ENCODE measurements around the gene SGSM2.

DNA sequence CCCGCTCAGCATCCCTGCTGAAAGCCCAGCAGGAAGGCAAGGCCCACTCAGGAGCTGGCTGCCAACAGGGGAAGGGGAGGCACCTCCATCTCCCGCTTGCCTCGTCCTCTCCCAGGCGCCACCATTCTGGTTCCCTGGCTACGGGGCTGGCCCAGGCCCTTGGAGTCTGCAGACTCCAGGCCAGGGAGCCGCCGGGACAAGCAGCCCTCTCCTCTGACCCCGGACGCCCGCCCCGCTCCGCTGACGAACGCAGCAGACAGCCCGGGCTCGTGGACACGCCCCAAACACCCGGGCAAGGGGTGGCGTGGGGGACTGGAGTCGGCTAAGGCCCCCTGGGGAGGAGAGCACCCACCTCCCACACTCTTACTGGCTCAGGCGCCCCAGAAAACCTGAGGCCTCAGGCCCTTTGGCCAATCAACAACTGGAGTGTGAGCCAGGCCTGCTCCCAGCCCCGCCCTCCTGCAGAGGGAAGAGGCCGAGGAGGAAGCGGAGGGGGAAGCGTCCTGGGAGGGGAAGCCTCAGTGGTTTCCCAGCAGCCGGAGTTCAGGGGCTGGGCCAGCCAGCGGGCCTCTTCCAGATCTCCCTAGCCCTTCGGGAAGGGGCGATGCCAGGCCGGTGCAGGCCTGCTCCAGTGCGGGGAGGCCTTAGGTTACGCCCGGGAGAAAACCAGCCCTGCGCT is 59.4 kb downstream of the SGSM2 start:
- TF ChIP-seq, protein P1, sequence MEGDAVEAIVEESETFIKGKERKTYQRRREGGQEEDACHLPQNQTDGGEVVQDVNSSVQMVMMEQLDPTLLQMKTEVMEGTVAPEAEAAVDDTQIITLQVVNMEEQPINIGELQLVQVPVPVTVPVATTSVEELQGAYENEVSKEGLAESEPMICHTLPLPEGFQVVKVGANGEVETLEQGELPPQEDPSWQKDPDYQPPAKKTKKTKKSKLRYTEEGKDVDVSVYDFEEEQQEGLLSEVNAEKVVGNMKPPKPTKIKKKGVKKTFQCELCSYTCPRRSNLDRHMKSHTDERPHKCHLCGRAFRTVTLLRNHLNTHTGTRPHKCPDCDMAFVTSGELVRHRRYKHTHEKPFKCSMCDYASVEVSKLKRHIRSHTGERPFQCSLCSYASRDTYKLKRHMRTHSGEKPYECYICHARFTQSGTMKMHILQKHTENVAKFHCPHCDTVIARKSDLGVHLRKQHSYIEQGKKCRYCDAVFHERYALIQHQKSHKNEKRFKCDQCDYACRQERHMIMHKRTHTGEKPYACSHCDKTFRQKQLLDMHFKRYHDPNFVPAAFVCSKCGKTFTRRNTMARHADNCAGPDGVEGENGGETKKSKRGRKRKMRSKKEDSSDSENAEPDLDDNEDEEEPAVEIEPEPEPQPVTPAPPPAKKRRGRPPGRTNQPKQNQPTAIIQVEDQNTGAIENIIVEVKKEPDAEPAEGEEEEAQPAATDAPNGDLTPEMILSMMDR (IDR thresholded peaks at IDR 0.05) = no peak
- peak; percentile 44 for TF ChIP-seq EP300 (IDR thresholded peaks at IDR 0.05)
- TF ChIP-seq POLR2A (IDR thresholded peaks at IDR 0.05) = peak; percentile 36 to 69

All from gastroesophageal sphincter (tissue), 3 donors.